Measurements from ENCODE around the gene EEFSEC. TPM values are rescaled to one million over a fixed set of nuclear protein-coding genes. Genes with fewer than 3 reads are reported as not detected.

Gene EEFSEC
- total and polyA plus RNA-seq, 2 of the 8 experiments (the other 6 are each of a cell fraction or from before 2014, with no cell fraction given), result 13.1 to 19.8 TPM

- Histone ChIP-seq H2BK20ac (ENCODE audit: low read length) (no peak overlapping the region), H3K4me3 (ENCODE audit: extremely low read depth in 1 of 4, insufficient read depth in 2 of 4, low read depth in 3 of 4, low read length in 4 of 4) (no peak overlapping the region), H2BK15ac (ENCODE audit: low read length) (no peak overlapping the region), H3K23me2 (ENCODE audit: low read depth, low read length) (no peaks in the 10 kb centered on the region; the same call in 1 of the 2 replicates), H3K18ac (ENCODE audit: extremely low read depth, low read length) (no peak overlapping the region), H4K20me1 (replicated peaks in 1 of 2; ENCODE audit: control insufficient read depth in 1 of 2, insufficient read depth in 2 of 2, low read length in 2 of 2) (peaks cover 0 to 1% of the 10 kb centered on the region in 2 experiments), H3K14ac (ENCODE audit: insufficient read length) (no peak overlapping the region), H3K79me1 (ENCODE audit: low read depth, low read length) (no peaks in the 10 kb centered on the region), H4K5ac (ENCODE audit: insufficient read length, low read depth, low read length) (no peak overlapping the region), H3K4ac (replicated peaks; ENCODE audit: insufficient read length, low read depth, low read length) (no peak overlapping the region), H3K27me3 (replicated peaks in 1 of 4; ENCODE audit: control insufficient read depth in 3 of 4, extremely low read depth in 1 of 4, insufficient read depth in 3 of 4, low read length in 3 of 4) (no peaks in the 10 kb centered on the region), H4K8ac (ENCODE audit: extremely low read depth, insufficient read depth, low read length) (no peak overlapping the region), H3K4me1 (replicated peaks in 1 of 4; ENCODE audit: control insufficient read depth in 3 of 4, insufficient read depth in 4 of 4, low read length in 3 of 4) (peaks cover 0 to 6% (median 3%) of the 10 kb centered on the region in 4 experiments; a peak in 4 of 7 replicates), H4K91ac (replicated peaks; ENCODE audit: insufficient read length, low read length) (no peak overlapping the region), H2AK5ac (ENCODE audit: low read depth, low read length) (no peak overlapping the region), H2BK12ac (ENCODE audit: low read depth, low read length) (no peak overlapping the region), H3K79me2 (ENCODE audit: control insufficient read depth in 1 of 2, insufficient read depth in 2 of 2, low read length in 2 of 2) (no peaks in the 10 kb centered on the region), H2AFZ (ENCODE audit: low read length) (no peak overlapping the region), H3K36me3 (ENCODE audit: control insufficient read depth in 2 of 4, insufficient read depth in 4 of 4, low read length in 3 of 4) (no peaks in the 10 kb centered on the region), H3K9ac (replicated peaks in 1 of 4; ENCODE audit: extremely low read depth in 1 of 4, low read depth in 3 of 4, low read length in 3 of 4) (no peak overlapping the region; a peak in 1 of 7 replicates), H3K27ac (ENCODE audit: low read depth, low read length) (no peak overlapping the region), H3K23ac (ENCODE audit: insufficient read length) (no peak overlapping the region), H3K9me3 (ENCODE audit: insufficient read depth in 2 of 2, low read depth in 1 of 2, low read length in 1 of 2) (no peaks in the 10 kb centered on the region), H2BK5ac (ENCODE audit: low read depth, low read length) (no peak overlapping the region), H3K4me2 (ENCODE audit: insufficient read depth in 1 of 2, low read depth in 2 of 2, low read length in 2 of 2) (no peak overlapping the region), H3K56ac (replicated peaks; ENCODE audit: insufficient read length, low read depth, low read length) (no peak overlapping the region), H2BK120ac (replicated peaks; ENCODE audit: low read depth, low read length) (no peak overlapping the region)
- no peak for DNase-seq (ENCODE audit: low read depth in 1 of 2, low spot score in 2 of 2)
- POLR2A ChIA-PET (ENCODE audit: partially characterized antibody), result interaction anchor here (2.0 kb wide), 1 partner anchor 13 kb away, joined by 9 read pairs; no protein-coding TSS in a partner anchor
- no peak for FAIRE-seq
- CTCF ChIA-PET (ENCODE audit: partially characterized antibody), result interaction anchor here (0.6 to 4.6 kb wide), 9 partner anchors 11 to 104 kb away, joined by 3 to 42 read pairs (median 4); no protein-coding TSS in a partner anchor
- 89% methylated on average over 14 of the region's 14 CpGs; no CpG with 5 or more reads in 1 of the 2 experiments for WGBS, 2 experiments (ENCODE audit: extremely low coverage in 1 of 2, insufficient coverage in 1 of 2, insufficient read length in 1 of 2, insufficient replicate concordance in 2 of 2, low coverage in 1 of 2, low lambda C conversion rate in 2 of 2, missing lambda C conversion rate in 1 of 2)
- TF ChIP-seq TBP (IDR thresholded peaks at IDR 0.05; ENCODE audit: low read depth, low read length), result no peak
- no peak for TF ChIP-seq CREB1 (IDR thresholded peaks at IDR 0.05)
- TF ChIP-seq NRF1 (IDR thresholded peaks at IDR 0.05; ENCODE audit: low read depth, low read length), result no peak
- TF ChIP-seq SP2 (IDR thresholded peaks at IDR 0.05; ENCODE audit: low read length), result no peak
- no peak for TF ChIP-seq KDM4A (IDR thresholded peaks at IDR 0.05; ENCODE audit: low read depth, low read length, severe bottlenecking)
- TF ChIP-seq CBX5 (IDR thresholded peaks at IDR 0.05; ENCODE audit: low read depth, low read length), result no peak
- no peak for TF ChIP-seq EGR1 (IDR thresholded peaks at IDR 0.05; ENCODE audit: borderline replicate concordance, low read depth, low read length)
- no peak for TF ChIP-seq YY1 (IDR thresholded peaks at IDR 0.05; ENCODE audit: low read depth, low read length)
- TF ChIP-seq GTF2F1 (IDR thresholded peaks at IDR 0.05; ENCODE audit: borderline replicate concordance, low read depth, low read length), result no peak
- no peak for TF ChIP-seq CTBP2 (IDR thresholded peaks at IDR 0.05; ENCODE audit: borderline replicate concordance, insufficient read depth, insufficient read length, low read length)
- TF ChIP-seq KDM1A (IDR thresholded peaks at IDR 0.05; ENCODE audit: borderline replicate concordance, low read length), result no peak
- no peak for TF ChIP-seq PHF8 (conservative IDR thresholded peaks at IDR 0.05; ENCODE audit: low read depth, low read length)
These were observed 183.3 kb downstream of the EEFSEC start for GRCh38 chr3:128336337-128337156.
